GM23248 (cell line): Measurements from ENCODE around the gene OS9. TPM values are rescaled to one million over a fixed set of nuclear protein-coding genes. Genes with fewer than 3 reads are reported as not detected.
A peak's percentile ranks its signal among the peaks of the same experiment; 100 is the strongest.

Source experiments
- DNase-seq: peaks from one replicate; pipeline ENCODE4 v3.0.0-alpha.2; 2015
- H2AFZ ChIP-seq: fragments of 200-600 bp; sonication (generic); 2 replicates; pipeline ENCODE4 v1.6.1; 2016; ENCODE audit warnings: antibody characterized with exemption
- H3F3A ChIP-seq: fragments of 200-600 bp; sonication (generic); 2 replicates; pipeline ENCODE4 v1.6.1; 2016; ENCODE audit warnings: mild to moderate bottlenecking, antibody characterized with exemption, mixed run types; ENCODE audit not compliant: insufficient read depth
- H3K27ac ChIP-seq: fragments of 200-600 bp; sonication (generic); 2 replicates; pipeline ENCODE4 v1.5.1; 2016; ENCODE audit warnings: mild to moderate bottlenecking
- H3K27me3 ChIP-seq: fragments of 200-600 bp; sonication (generic); replicated peaks from 2 replicates; pipeline ENCODE4 v1.6.1; 2016; ENCODE audit warnings: mild to moderate bottlenecking; ENCODE audit not compliant: insufficient read depth
- H3K36me3 ChIP-seq: fragments of 200-600 bp; sonication (generic); 2 replicates; pipeline ENCODE4 v1.6.1; 2016; ENCODE audit warnings: low read depth, mild to moderate bottlenecking
- H3K4me1 ChIP-seq: fragments of 200-600 bp; sonication (generic); 2 replicates; pipeline ENCODE4 v1.6.1; 2016; ENCODE audit warnings: mild to moderate bottlenecking; ENCODE audit not compliant: insufficient read depth
- H3K4me2 ChIP-seq: fragments of 200-600 bp; sonication (generic); one replicate; pipeline ENCODE4 v1.6.1; 2016; ENCODE audit warnings: mild to moderate bottlenecking; ENCODE audit not compliant: unreplicated experiment
- H3K4me3 ChIP-seq: fragments of 200-600 bp; sonication (generic); 2 replicates; pipeline ENCODE4 v1.5.1; 2016; ENCODE audit warnings: mild to moderate bottlenecking
- H3K79me2 ChIP-seq: fragments of 200-600 bp; sonication (generic); 2 replicates; pipeline ENCODE4 v1.6.1; 2016; ENCODE audit warnings: mild to moderate bottlenecking; ENCODE audit not compliant: insufficient read depth
- H3K9ac ChIP-seq: fragments of 200-600 bp; sonication (generic); 2 replicates; pipeline ENCODE4 v1.6.1; 2016; ENCODE audit warnings: mild to moderate bottlenecking
- H3K9me2 ChIP-seq: fragments of 200-600 bp; sonication (generic); 2 replicates; pipeline ENCODE4 v1.6.1; 2016; ENCODE audit warnings: mixed run types, mild to moderate bottlenecking, moderate library complexity; ENCODE audit not compliant: insufficient read depth
- H3K9me3 ChIP-seq: fragments of 200-600 bp; sonication (generic); one replicate; pipeline ENCODE4 v1.6.1; 2017; ENCODE audit warnings: low read depth
- H4K20me1 ChIP-seq: fragments of 200-600 bp; sonication (generic); 2 replicates; pipeline ENCODE4 v1.6.0; 2016; ENCODE audit not compliant: insufficient read depth
- EZH2 ChIP-seq: fragments of 200-600 bp; sonication (generic); IDR thresholded peaks from 2 replicates; pipeline ENCODE4 v1.6.1; 2018; ENCODE audit warnings: antibody characterized with exemption, mild to moderate bottlenecking; ENCODE audit not compliant: insufficient read depth, poor library complexity, severe bottlenecking
- EZH2phosphoT487 ChIP-seq: fragments of 200-600 bp; sonication (generic); IDR thresholded peaks from 2 replicates; pipeline ENCODE4 v1.6.1; 2018; ENCODE audit warnings: antibody characterized with exemption, moderate library complexity, mild to moderate bottlenecking, low read depth; ENCODE audit not compliant: insufficient read depth
- WGBS, 2 experiments: methylation state at CpG; one replicate each; pipeline ENCODE4 v1.1.6; 2015 to 2017; ENCODE audit warnings: low lambda C conversion rate in 2 of 2, low coverage in 1 of 2; ENCODE audit errors: missing lambda C conversion rate in 2 of 2; 5-methylcytosine and 5-hydroxymethylcytosine counted together
- in situ Hi-C: fragments of 300-500 bp; cut with MboI; formaldehyde crosslinking; loops from 2 replicates; pipeline ENCODE4 v1.15.0; 2020
- polyA plus RNA-seq: library from polyadenylated mRNA; unstranded; fragments of >200 nt; fragmentation: Nextera tagmentation; extraction: Ambion mirVana; gene quantifications from 2 replicates; pipeline ENCODE4 v1.2.1, GENCODE V29; 2016
- total RNA-seq: library from RNA; depleted of rRNA; stranded (reverse); fragments of >200 nt; shearing (Covaris generic); gene quantifications from 2 replicates; pipeline ENCODE4 v1.2.3, GENCODE V29; 2014

Gene OS9
- total and polyA plus RNA-seq, 2 experiments from 2014 or later: 186 to 329 TPM

- Histone ChIP-seq H3K9ac (no peak overlapping the region), H3K79me2 (no peaks in the 10 kb centered on the region), H3K9me3 (no peaks in the 10 kb centered on the region), H3K4me3 (no peak overlapping the region), H3F3A (no peaks in the 10 kb centered on the region), H4K20me1 (no peaks in the 10 kb centered on the region), H3K36me3 (no peaks in the 10 kb centered on the region), H3K27ac (no peak overlapping the region), H2AFZ (no peak overlapping the region), H3K9me2 (no peaks in the 10 kb centered on the region), H3K4me1 (no peaks in the 10 kb centered on the region), H3K27me3 (peaks cover 24% of the 10 kb centered on the region), H3K4me2 (no peak overlapping the region)
- DNase-seq: no peak
- TF ChIP-seq EZH2phosphoT487: no peak
- TF ChIP-seq EZH2: no peak
- in situ Hi-C loops: no loop called here
- 54 to 56% methylated on average over 2 of the region's 2 CpGs for WGBS, 2 experiments
These were observed 5.0 kb upstream of the OS9 start for GRCh38 chr12:57688931-57689330.

- Histone ChIP-seq H3K27ac (no peak overlapping the region), H3K9me2 (no peaks in the 10 kb centered on the region), H2AFZ (peak overlapping the region; percentile 70), H3K79me2 (peaks cover 18% of the 10 kb centered on the region), H3K4me2 (no peak overlapping the region), H3K4me1 (peaks cover 8% of the 10 kb centered on the region), H3K27me3 (no peaks in the 10 kb centered on the region), H3K4me3 (no peak overlapping the region), H3K9ac (no peak overlapping the region), H3F3A (no peaks in the 10 kb centered on the region), H4K20me1 (no peaks in the 10 kb centered on the region), H3K9me3 (no peaks in the 10 kb centered on the region), H3K36me3 (peaks cover 9% of the 10 kb centered on the region; the same call in 1 of the 2 replicates)
- 74 to 79% methylated on average over 15 of the region's 15 CpGs for WGBS, 2 experiments
- DNase-seq: no peak
- in situ Hi-C loops: no loop called here
- TF ChIP-seq EZH2 (no peak), EZH2phosphoT487 (no peak)
These were observed 1.4 kb upstream of the OS9 start for GRCh38 chr12:57692500-57692899.

GRCh38 chr12:57693317-57693658 lies 644 bp upstream of the OS9 start:
- no peak overlapping the region for H3K9ac ChIP-seq
- in situ Hi-C loops: no loop called here
- no peaks in the 10 kb centered on the region for H3K27me3 ChIP-seq
- no peaks in the 10 kb centered on the region for H3F3A ChIP-seq
- H3K9me2 ChIP-seq: no peaks in the 10 kb centered on the region
- H3K9me3 ChIP-seq: no peaks in the 10 kb centered on the region
- peak overlapping the region; percentile 48 for H3K4me3 ChIP-seq
- H2AFZ ChIP-seq: peak overlapping the region; percentile 70
- no peak overlapping the region for H3K27ac ChIP-seq
- H3K79me2 ChIP-seq: peaks cover 18% of the 10 kb centered on the region
- H3K4me2 ChIP-seq: peak overlapping the region; percentile 73
- DNase-seq: no peak
- WGBS, 2 experiments: 30 to 39% methylated on average over 10 of the region's 10 CpGs
- peaks cover 8% of the 10 kb centered on the region for H3K4me1 ChIP-seq
- peaks cover 13% of the 10 kb centered on the region; the same call in 1 of the 2 replicates for H3K36me3 ChIP-seq
- no peaks in the 10 kb centered on the region for H4K20me1 ChIP-seq
- no peak for TF ChIP-seq EZH2
- TF ChIP-seq EZH2phosphoT487: no peak

- Histone ChIP-seq H3K79me2 (peaks cover 18% of the 10 kb centered on the region), H3K27me3 (no peaks in the 10 kb centered on the region), H3K9ac (peak overlapping the region; percentile 96), H3K4me2 (peak overlapping the region; percentile 99), H2AFZ (peak overlapping the region; percentile 93), H3K27ac (peak overlapping the region; percentile 56), H4K20me1 (no peaks in the 10 kb centered on the region), H3F3A (no peaks in the 10 kb centered on the region), H3K9me3 (no peaks in the 10 kb centered on the region), H3K4me1 (peaks cover 8% of the 10 kb centered on the region), H3K36me3 (peaks cover 14% of the 10 kb centered on the region; the same call in 1 of the 2 replicates), H3K4me3 (peak overlapping the region; percentile 95), H3K9me2 (no peaks in the 10 kb centered on the region)
- in situ Hi-C loops: no loop called here
- TF ChIP-seq EZH2 (no peak), EZH2phosphoT487 (no peak)
- WGBS, 2 experiments: 1% methylated on average over 15 of the region's 15 CpGs
- peak; percentile 46 for DNase-seq
These were observed 607 bp downstream of the OS9 start for GRCh38 chr12:57694459-57695019.
